ENCODE data around the gene RPRD2. TPM values are rescaled to one million over a fixed set of nuclear protein-coding genes. Genes with fewer than 3 reads are reported as not detected.

RPRD2 gene
- total RNA-seq, 1 donor from 2014 or later = 33.2 TPM

- intact Hi-C loops (cut with micrococcal nuclease) = no loop called here
Measured at GRCh38 chr1:150466964-150467363, 103.0 kb downstream of the RPRD2 start.

DNA sequence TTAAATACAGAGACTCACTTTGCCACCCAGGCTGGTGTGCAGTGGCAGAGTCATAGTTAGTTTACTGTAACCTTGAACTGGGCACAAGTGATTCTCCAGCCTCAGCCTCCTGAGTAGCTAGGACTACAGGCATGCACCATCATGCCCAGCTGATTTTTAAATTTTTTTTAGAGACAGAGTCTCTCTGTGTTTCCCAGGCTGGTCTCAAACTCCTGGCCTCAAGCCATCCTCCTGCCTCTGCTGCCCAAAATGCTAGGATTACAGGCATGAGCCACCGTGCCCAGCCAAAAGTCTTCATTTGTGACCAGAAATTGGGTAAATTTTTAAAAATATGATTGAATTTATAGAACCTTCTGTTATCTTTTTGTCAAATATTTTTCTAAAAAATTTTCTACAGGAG is 105.3 kb downstream of the RPRD2 start:
- intact Hi-C loops (cut with micrococcal nuclease) = no loop called here

- intact Hi-C loops (cut with micrococcal nuclease) = no loop called here
Measured at GRCh38 chr1:150472601-150473200, 108.8 kb downstream of the RPRD2 start.

- intact Hi-C loops (cut with micrococcal nuclease) = no loop called here
Measured at GRCh38 chr1:150473659-150474058, 109.7 kb downstream of the RPRD2 start.

DNA sequence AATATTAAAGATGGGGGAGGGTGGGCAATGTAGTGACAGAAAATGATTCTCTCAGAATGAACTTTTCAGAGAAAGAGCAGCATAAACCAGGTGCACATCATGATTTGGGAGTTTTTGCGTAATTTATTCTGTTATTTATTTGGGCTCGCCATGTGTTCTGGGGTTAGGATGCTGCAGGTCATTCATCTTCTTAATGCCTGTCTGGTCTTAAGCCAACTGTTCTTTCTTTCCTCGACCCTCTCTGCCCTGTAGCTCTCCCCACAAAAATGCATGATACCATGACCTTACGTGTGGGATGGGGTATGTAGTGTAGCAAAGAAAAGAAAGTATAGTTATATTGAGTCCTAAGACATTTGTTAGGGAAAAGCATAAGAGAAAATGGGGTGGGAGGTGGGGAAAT is 110.9 kb downstream of the RPRD2 start:
- intact Hi-C loops (cut with micrococcal nuclease) = no loop called here

GRCh38 chr1:150476754-150477153 is 112.8 kb downstream of the RPRD2 start:
- intact Hi-C loops (cut with micrococcal nuclease) = no loop called here

GRCh38 chr1:150477320-150477719 is 113.4 kb downstream of the RPRD2 start:
- intact Hi-C loops (cut with micrococcal nuclease) = no loop called here

DNA sequence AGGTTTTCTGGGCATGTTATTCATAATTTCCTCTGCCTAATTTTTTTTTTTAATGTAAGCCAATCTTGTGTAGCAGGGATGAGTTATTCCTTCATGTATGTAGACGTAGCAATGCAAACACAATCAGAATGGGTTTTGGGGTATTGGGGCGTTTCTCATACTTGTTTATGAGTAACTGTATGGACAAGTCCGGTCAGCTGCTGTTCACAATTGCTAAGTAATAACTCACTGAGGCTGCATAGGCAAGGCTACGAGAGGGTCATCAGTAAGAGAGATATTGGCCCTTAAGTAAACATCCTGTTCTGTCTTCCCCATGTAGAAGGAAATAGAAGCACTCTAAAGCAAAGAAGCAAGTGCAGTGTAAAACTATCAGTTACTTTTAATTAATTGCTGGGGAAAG is 113.8 kb downstream of the RPRD2 start:
- intact Hi-C loops (cut with micrococcal nuclease) = no loop called here

- intact Hi-C loops (cut with micrococcal nuclease) = no loop called here
Measured at GRCh38 chr1:150479370-150479769, 115.4 kb downstream of the RPRD2 start.

GRCh38 chr1:150479927-150480352 is 116.0 kb downstream of the RPRD2 start:
- intact Hi-C loops (cut with micrococcal nuclease) = loop anchor here (10.0 kb wide), 1 partner anchor 215 kb away; the partner anchor contains the start of gene APH1A

DNA sequence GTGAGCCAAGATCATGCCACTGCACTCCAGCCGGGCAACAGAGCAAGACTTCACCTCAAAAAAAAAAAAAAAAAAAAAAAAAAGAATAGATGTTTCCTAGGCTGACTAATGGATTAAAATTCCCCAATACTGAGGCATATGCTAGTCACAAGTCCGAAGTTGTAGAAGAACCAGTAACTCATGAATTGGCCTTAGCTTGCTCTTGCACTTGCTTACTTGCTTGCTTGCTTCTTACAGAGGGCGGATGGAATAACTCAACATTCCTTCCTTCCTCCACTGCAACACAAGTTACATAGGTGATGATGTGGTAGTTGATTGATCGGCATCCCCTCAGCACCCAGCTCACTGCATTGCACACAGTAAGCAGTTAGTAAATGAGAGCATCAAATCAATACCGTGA is 120.5 kb downstream of the RPRD2 start:
- intact Hi-C loops (cut with micrococcal nuclease) = loop anchor here (10.0 kb wide), 1 partner anchor 220 kb away; the partner anchor contains the start of gene APH1A

DNA sequence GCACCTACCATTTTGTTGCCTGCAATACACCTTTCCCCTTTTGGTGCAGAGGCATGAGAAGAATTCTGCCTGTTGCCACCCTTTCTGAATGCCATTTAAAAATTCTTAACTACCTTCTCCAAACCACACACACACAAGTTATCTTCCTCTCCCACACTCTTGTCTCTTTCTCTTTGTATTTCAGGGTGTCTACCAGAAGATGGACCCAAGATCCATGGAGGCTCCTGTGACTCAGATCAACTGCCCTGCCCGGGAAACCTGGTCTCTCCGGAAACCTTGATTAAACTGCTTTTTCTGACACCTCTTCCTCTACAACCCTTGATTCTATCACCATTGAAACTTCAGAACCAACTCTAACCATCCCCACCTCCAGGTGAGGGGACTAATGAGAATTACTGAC is 120.9 kb downstream of the RPRD2 start:
- intact Hi-C loops (cut with micrococcal nuclease) = loop anchor here (10.0 kb wide), 1 partner anchor 220 kb away; the partner anchor contains the start of gene APH1A

DNA sequence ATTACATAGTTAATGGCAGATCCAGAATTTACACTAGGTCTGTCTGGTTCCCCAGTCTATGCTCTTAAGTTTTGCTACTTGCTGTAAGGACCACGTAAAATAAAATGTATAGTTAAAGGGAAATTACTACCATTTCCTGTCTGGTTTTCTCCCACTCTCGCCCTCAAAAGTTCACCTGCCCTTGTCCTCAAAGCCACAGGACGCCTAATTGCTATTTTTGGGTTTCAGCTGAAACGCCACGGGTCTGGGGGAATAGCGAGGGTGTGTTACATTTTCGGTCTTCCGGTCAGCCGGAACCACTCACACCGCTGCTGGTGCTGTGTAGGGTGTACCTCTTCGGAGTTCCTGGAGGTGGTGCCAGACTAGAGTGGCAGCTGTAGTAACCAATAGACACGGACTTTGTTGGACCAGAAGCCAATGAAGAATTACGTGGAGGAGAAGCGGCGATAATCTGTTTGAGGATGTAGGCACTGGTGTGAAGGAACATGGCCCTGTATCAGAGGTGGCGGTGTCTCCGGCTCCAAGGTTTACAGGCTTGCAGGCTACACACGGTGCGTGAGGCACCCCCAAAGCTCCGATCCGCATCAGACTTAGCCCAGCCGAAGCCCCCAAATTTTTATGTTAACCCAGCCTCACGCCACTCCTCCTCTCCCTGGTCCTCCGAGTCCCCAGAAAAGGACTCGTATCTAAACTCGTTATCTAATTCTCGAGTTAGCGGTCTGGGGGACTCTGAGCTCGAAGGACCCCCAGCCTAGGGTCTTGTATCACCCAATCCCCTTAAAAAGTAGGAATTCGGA is 123.2 kb downstream of the RPRD2 start, which contains the start of gene TARS2:
TSS of gene TARS2 (plus strand) at position 454 of the 797 bp plus-strand sequence. CDS start at position 486, 32 bp downstream.
- intact Hi-C loops (cut with micrococcal nuclease) = loop anchor here (1.0 to 10.0 kb wide), 7 partner anchors 28 to 476 kb away; partner anchors contain the start of genes APH1A, ENSA, FALEC and OTUD7B

GRCh38 chr1:150487763-150488115 is 123.8 kb downstream of the RPRD2 start:
- intact Hi-C loops (cut with micrococcal nuclease) = loop anchor here (1.0 to 10.0 kb wide), 7 partner anchors 28 to 477 kb away; partner anchors contain the start of genes APH1A, ENSA, FALEC and OTUD7B

- intact Hi-C loops (cut with micrococcal nuclease) = no loop called here
Measured at GRCh38 chr1:150493175-150493574, 129.2 kb downstream of the RPRD2 start.

DNA sequence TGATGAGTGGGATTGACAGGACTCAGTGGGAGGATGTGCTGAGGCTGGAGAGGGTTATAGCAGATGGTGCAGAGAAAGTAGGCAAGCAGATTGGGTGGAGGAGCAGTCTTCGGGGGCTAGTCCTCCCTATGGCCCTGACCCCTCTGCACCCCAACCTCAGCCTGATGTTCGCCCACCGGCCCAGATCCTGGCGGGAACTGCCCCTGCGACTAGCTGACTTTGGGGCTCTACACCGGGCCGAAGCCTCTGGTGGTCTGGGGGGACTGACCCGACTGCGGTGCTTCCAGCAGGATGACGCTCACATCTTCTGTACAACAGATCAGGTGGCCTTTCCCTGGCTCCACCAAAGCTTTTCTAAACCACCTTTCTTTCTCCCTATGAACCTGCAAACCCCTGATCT is 134.4 kb downstream of the RPRD2 start:
- intact Hi-C loops (cut with micrococcal nuclease) = no loop called here

DNA sequence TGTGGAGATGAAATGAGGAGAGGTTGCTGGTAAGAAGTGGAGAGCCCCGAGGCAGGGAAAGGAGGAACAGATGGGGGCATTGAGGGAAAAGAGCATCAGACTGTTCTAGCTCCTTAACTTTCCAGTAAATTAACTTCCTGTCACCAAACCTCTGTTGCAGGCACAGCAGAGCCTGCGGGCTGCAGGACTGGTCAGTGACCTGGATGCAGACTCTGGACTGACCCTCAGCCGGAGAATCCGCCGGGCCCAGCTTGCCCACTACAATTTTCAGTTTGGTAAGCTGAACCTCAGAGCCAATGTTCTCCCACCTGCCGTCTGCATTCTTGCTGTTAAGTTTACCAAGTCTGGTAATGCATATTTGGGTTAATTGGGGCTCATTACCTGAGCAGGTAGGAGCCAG is 141.5 kb downstream of the RPRD2 start:
- intact Hi-C loops (cut with micrococcal nuclease) = no loop called here

DNA sequence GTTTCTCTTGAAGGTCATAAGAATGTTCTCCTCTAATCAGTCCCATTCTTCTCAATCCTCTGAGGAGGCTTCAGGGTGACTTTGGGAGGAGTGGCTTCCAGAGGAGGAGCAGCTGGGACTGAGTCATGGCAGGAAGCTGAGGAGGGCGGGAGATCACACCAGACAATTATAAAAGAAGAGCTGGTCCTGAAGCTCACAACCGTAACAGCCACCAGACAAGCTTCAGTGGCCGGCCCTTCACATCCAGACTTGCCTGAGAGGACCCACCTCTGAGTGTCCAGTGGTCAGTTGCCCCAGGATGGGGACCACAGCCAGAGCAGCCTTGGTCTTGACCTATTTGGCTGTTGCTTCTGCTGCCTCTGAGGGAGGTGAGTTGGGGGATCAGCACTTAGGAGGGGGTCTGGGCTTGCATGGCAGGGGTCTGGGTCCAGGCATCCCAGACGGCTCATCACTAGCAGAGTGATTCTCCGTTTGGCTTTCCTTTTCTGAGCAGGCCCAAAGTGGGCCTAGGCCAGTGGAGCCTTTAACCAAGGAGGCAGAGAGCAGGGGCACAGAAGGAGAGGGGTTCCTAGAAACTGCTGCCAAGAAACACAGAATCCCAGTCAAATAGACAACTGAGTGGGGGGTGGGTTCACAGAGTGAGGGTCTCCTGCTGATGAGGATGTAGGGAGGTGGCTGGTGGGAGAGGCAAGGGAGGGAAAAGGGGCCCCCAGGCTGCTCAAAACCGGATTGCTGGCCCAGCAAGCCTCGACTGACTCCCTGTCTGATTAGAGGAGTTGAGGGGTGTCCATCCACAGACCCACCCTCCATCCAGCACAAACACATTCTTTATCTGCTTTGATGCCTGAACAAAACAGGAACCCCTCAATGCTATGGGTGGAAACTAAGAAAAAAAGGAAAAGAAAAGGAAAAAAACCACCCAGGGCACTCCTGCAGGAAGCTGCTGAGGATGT is 144.2 kb downstream of the RPRD2 start, which contains the start of gene ECM1:
TSS of gene ECM1 (plus strand) at position 198 of the 953 bp plus-strand sequence. CDS start at position 299, 101 bp downstream.
- intact Hi-C loops (cut with micrococcal nuclease) = no loop called here

DNA sequence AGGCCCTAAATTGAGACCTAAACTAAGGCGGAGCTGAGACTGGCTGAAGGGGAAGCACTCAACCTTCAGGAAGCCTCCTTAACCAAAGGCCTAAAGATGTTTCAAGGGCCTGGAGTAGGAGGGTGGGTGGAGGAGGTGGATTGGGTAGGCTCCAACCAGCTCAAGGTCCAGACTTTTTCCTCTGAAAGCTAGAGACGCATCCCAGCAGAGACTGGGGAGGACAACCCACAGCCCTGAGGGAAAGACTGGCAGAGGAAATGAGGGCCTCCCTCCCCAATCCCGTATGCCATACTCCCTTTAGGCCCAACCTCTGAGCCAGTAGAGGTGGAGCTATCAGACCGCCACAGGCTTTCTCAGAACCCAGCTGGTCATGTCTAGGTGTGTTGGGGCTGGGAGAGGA is 145.0 kb downstream of the RPRD2 start:
- intact Hi-C loops (cut with micrococcal nuclease) = no loop called here

GRCh38 chr1:150511551-150511950 is 147.6 kb downstream of the RPRD2 start:
- intact Hi-C loops (cut with micrococcal nuclease) = loop anchor here (10.0 kb wide), 1 partner anchor 257 kb away; the partner anchor contains the start of gene CA14

Data from T-helper 2 cell treated with Interferon-gamma antibody and Interleukin-4, amounts not matched to agents 100 ng/mL and 5 ng/mL, for 36 hours (primary cell).